ENCODE data around the gene SVOP. TPM values are rescaled to one million over a fixed set of nuclear protein-coding genes. Genes with fewer than 3 reads are reported as not detected.

The SVOP gene
- total RNA-seq, 4 donors from 2014 or later, result not detected

DNA sequence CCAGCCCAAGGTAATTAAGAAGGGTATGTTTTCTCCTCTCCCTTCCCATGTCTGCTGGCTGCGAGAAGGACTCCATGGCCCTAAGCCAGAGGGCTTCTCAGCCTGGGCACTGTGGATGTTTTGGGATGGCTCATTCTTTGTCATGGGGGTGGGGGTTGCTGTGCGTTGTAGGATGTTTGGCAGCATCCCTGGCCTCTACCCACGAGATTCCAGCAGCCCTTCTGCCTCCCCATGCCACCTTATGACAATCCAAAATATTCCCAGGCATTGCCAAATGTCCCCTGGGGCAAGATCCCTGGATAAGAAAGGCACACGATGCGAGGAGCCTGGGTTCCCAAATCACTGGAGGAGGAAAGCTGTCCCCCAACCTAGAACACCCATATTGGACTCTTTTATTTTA is 104.5 kb downstream of the SVOP start:
- TF ChIP-seq, protein P1, sequence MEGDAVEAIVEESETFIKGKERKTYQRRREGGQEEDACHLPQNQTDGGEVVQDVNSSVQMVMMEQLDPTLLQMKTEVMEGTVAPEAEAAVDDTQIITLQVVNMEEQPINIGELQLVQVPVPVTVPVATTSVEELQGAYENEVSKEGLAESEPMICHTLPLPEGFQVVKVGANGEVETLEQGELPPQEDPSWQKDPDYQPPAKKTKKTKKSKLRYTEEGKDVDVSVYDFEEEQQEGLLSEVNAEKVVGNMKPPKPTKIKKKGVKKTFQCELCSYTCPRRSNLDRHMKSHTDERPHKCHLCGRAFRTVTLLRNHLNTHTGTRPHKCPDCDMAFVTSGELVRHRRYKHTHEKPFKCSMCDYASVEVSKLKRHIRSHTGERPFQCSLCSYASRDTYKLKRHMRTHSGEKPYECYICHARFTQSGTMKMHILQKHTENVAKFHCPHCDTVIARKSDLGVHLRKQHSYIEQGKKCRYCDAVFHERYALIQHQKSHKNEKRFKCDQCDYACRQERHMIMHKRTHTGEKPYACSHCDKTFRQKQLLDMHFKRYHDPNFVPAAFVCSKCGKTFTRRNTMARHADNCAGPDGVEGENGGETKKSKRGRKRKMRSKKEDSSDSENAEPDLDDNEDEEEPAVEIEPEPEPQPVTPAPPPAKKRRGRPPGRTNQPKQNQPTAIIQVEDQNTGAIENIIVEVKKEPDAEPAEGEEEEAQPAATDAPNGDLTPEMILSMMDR (IDR thresholded peaks at IDR 0.05; ENCODE audit: low read depth), result no peak

DNA sequence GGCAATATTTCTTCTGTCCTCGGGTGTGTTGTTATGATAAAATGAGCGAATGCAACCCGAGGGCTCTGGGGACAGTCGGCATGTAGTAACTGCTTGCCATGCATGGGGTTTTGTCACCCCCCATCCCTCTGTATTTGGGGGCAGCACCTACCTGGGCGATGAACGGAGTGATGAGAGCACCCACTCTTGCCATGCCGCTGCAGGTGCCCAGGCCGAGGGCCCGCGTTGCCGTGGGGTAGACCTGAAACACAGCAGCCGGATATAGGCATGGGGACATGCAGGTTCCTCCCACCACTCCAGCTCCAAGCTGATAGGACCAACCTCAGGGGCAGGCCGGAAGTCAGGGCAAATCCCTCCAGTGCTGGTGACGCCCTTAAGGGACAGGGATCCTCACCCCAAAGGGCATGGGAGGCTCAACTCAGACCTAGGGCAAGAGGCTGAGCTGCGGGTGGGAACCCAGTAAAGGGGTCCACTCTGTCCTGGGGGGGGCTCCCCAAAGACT is 105.2 kb downstream of the SVOP start:
- TF ChIP-seq, protein P1 (IDR thresholded peaks at IDR 0.05; ENCODE audit: low read depth), result no peak

DNA sequence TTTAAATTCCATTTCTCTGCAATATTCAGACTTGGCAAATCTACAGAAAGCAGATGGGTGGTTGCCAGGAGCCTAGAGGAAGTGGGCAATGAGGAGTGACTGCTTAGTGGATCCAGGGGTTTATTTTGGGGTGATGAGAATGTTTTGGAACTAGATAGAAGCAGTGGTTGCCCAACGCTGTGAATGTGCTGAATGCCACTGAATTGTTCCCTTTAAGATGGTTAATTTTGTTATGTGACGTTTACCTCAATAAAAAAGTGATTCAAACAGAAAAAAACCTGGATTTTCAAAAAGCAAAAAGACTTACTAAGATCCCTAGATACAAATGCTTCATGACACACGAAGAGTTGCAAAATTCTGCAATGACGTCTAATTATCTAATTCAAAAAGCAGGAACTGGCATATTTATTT is 106.7 kb downstream of the SVOP start:
- TF ChIP-seq, protein P1 (IDR thresholded peaks at IDR 0.05; ENCODE audit: low read depth), result no peak

DNA sequence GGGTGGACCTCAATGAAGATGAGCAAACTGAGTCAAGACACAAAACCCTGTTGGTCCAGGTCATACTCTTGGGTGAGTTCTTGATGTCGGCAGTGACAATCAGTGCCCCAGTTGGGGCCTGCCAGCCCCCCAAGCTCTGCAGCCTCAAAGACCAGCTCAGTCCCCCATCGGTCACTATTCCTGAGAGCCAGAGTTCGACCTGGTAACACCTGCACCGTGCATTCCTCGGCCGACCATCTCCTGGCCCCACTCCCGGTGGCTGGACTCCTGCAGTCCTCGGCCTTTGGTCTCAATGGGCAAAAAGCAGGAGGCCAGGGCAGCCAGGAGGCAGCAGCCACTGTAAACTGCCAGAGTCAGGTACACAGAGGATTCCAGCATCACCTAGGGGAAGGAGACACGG is 108.5 kb downstream of the SVOP start:
- TF ChIP-seq, protein P1 (IDR thresholded peaks at IDR 0.05; ENCODE audit: low read depth), result no peak

DNA sequence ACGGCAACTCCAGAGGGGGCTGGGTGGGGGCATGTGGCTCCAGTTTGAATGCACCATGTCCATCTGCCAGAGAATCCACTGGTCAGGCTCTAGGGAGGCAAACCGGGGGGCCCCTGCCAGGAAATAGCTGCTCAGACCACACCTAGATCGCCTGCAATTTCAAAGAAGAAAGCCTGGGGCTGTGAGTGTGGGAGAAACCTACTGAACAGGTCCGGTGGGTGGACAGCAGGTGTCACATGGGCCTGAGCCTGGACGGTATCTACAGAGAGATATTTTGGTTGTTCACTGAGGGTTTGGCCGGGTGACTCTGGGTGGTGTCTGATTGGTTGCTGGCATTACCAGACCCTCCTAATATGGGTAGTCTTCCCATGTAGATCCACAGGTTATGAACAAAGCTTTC is 109.0 kb downstream of the SVOP start:
- TF ChIP-seq, protein P1 (IDR thresholded peaks at IDR 0.05; ENCODE audit: low read depth), result no peak

DNA sequence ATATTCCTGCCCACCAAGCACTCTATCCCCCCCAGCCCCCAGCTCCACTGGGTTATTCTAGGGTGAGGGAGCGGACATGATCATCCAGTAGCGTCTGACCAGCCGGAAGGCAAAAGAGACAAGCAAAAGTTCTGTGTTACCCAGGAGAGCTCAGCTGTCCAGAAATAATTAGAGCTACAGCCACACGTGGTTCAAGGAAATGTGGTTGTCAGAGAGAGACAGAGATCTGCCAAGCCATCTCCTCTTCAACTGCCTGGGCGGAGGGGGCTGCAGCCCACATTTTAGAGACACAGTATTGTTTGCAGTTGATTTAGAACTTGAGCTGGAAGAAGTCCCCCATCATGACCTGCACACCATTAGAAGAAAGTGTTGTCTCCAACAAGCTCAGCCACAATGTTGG is 110.5 kb downstream of the SVOP start:
- TF ChIP-seq, protein P1 (IDR thresholded peaks at IDR 0.05; ENCODE audit: low read depth), result no peak

DNA sequence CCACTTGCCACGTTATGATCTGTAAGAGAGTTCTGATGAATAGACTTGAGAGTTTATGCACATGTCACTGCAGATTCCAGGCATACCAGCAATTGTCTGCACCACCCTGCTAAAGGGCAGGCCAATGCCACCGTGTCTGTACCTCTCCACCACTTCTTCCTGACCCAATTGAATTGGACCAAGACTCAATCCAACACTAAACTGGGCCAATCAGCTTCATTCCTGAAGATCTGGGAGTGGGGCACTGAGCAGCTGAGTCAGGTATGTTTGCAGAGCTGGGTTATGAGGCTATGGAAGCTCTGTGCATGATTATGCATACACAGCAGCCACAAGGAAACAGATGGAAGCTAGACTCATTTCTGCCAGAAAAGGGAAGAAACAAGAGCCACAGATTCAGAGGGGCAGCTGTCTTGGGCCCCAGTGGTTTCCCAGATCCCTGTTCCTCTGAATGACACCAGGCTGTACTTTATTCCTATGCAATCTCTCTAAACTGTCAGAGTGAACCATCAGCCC is 113.0 kb downstream of the SVOP start:
- TF ChIP-seq, protein P1 (IDR thresholded peaks at IDR 0.05; ENCODE audit: low read depth), result no peak

All from subcutaneous adipose tissue (tissue), 4 donors.